ENCODE results near the gene FGFRL1. TPM values are rescaled to one million over a fixed set of nuclear protein-coding genes. Genes with fewer than 3 reads are reported as not detected.

FGFRL1 gene
- total and polyA plus RNA-seq, 2 of the 13 experiments (the other 11 are each of a cell fraction or from before 2014, with no cell fraction given), result 19.1 to 30.6 TPM

DNA sequence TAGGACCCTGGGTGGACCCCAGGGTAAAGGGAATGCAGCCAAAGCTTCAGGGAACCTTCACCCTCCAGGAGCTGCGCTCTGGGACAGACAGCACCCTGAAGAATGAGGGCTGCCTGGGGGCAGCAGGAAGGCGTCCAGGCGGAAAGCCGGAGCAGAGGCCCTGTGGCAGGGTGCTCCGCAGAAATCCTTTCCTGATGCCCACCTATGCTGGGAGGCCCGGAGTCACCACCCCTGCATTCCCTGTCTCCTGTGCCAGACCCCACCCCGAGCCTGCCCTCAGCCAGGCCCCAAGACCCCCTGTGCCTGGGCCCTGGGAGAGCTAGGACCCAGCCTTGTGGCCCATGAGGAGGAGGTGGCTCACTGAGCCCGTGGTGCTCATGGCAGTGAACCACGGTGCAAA, 36.8 kb upstream of the FGFRL1 start:
- in situ Hi-C loops (cut with HindIII; ENCODE audit: extremely low pct_ligation_motif_present, low pct_unique_long_range_greater_than_20kb) (no loop called here), intact Hi-C loops (cut with micrococcal nuclease; ENCODE audit: unreplicated experiment) (no loop called here)
- H3K79me2 ChIP-seq (ENCODE audit: insufficient read depth, low read length), result no peaks in the 10 kb centered on the region
- TF ChIP-seq PAF1 (CRISPR knock-in tag; IDR thresholded peaks at IDR 0.05) (no peak), ZBTB1 (CRISPR knock-in tag; IDR thresholded peaks at IDR 0.05; ENCODE audit: borderline replicate concordance) (no peak), MAFG (CRISPR knock-in tag; IDR thresholded peaks at IDR 0.05) (no peak), ADNP (CRISPR knock-in tag; IDR thresholded peaks at IDR 0.05) (no peak), ZNF460 (CRISPR knock-in tag; IDR thresholded peaks at IDR 0.05; ENCODE audit: borderline replicate concordance) (no peak), FOXA1 (IDR thresholded peaks at IDR 0.05) (no peak), FOXA1 (CRISPR knock-in tag; IDR thresholded peaks at IDR 0.05) (no peak), ZNF549 (CRISPR knock-in tag; IDR thresholded peaks at IDR 0.05) (no peak), AGO1 (IDR thresholded peaks at IDR 0.05; ENCODE audit: low read depth, low read length, poor library complexity, severe bottlenecking) (no peak), MAZ (IDR thresholded peaks at IDR 0.05; ENCODE audit: borderline replicate concordance, low read depth, low read length) (no peak), MAZ (CRISPR knock-in tag; IDR thresholded peaks at IDR 0.05; ENCODE audit: low read depth) (no peak), POGK (CRISPR knock-in tag; conservative IDR thresholded peaks at IDR 0.05) (no peak), DPF2 (CRISPR knock-in tag; IDR thresholded peaks at IDR 0.05; ENCODE audit: borderline replicate concordance, low read depth) (no peak), ZNF781 (CRISPR knock-in tag; IDR thresholded peaks at IDR 0.05; ENCODE audit: borderline replicate concordance, not compliant biosample characterization) (no peak), ZNF558 (CRISPR knock-in tag; IDR thresholded peaks at IDR 0.05; ENCODE audit: borderline replicate concordance) (no peak)
- TF ChIP-seq, protein P1, sequence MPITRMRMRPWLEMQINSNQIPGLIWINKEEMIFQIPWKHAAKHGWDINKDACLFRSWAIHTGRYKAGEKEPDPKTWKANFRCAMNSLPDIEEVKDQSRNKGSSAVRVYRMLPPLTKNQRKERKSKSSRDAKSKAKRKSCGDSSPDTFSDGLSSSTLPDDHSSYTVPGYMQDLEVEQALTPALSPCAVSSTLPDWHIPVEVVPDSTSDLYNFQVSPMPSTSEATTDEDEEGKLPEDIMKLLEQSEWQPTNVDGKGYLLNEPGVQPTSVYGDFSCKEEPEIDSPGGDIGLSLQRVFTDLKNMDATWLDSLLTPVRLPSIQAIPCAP (CRISPR knock-in tag; IDR thresholded peaks at IDR 0.05; ENCODE audit: low read depth), result no peak
- TF ChIP-seq, protein P2, sequence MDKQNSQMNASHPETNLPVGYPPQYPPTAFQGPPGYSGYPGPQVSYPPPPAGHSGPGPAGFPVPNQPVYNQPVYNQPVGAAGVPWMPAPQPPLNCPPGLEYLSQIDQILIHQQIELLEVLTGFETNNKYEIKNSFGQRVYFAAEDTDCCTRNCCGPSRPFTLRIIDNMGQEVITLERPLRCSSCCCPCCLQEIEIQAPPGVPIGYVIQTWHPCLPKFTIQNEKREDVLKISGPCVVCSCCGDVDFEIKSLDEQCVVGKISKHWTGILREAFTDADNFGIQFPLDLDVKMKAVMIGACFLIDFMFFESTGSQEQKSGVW (CRISPR knock-in tag; IDR thresholded peaks at IDR 0.05; ENCODE audit: borderline replicate concordance), result no peak
- TF ChIP-seq, protein P3, sequence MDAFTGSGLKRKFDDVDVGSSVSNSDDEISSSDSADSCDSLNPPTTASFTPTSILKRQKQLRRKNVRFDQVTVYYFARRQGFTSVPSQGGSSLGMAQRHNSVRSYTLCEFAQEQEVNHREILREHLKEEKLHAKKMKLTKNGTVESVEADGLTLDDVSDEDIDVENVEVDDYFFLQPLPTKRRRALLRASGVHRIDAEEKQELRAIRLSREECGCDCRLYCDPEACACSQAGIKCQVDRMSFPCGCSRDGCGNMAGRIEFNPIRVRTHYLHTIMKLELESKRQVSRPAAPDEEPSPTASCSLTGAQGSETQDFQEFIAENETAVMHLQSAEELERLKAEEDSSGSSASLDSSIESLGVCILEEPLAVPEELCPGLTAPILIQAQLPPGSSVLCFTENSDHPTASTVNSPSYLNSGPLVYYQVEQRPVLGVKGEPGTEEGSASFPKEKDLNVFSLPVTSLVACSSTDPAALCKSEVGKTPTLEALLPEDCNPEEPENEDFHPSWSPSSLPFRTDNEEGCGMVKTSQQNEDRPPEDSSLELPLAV (CRISPR knock-in tag; conservative IDR thresholded peaks at IDR 0.05; ENCODE audit: low read depth), result no peak
- CTCF ChIA-PET (ENCODE audit: low intra/inter-chr PET ratio, low total read pairs), result no interaction called here
- peaks cover 29% of the 10 kb centered on the region for H3K4me1 ChIP-seq (ENCODE audit: insufficient read depth, low read length)
- H3K9me3 ChIP-seq (ENCODE audit: low read length), result no peaks in the 10 kb centered on the region
- WGBS (ENCODE audit: low lambda C conversion rate), result 8% methylated on average over 2 of the region's 9 CpGs
- no peak overlapping the region for H3K27ac ChIP-seq (ENCODE audit: extremely low read length, insufficient read depth, low read length)
- no TSS peak for BruUV-seq (replicated peaks)
- H3K4me3 ChIP-seq (replicated peaks in 1 of 3; ENCODE audit: insufficient read depth in 1 of 3, low read depth in 2 of 3, low read length in 3 of 3), result no peak overlapping the region
- no peak overlapping the region for H3K9ac ChIP-seq (ENCODE audit: insufficient read depth, low read depth, low read length)
- no peak for DNase-seq (ENCODE audit: low spot score)
- H3K36me3 ChIP-seq (replicated peaks in 1 of 2; ENCODE audit: control insufficient read depth in 1 of 2, insufficient read depth in 2 of 2, low read length in 2 of 2), result no peaks in the 10 kb centered on the region
- peaks cover 0 to 3% of the 10 kb centered on the region in 2 experiments; a peak in 3 of 5 replicates for H3K27me3 ChIP-seq (ENCODE audit: control insufficient read depth in 1 of 2, insufficient read depth in 2 of 2, low read length in 2 of 2)
- H4K20me1 ChIP-seq (ENCODE audit: insufficient read depth, low read length), result peaks cover 3% of the 10 kb centered on the region; the same call in 1 of the 2 replicates
- no peak for ATAC-seq
- no peak overlapping the region for H3K4me2 ChIP-seq (ENCODE audit: low read depth, low read length)
- H2AFZ ChIP-seq (ENCODE audit: low read length), result no peak overlapping the region
- FAIRE-seq, result no peak
- POLR2A ChIA-PET, result interaction anchor here (0.9 kb wide), 2 partner anchors 10 to 12 kb away, joined by 3 read pairs; partner anchors contain the start of gene IDUA

Measured in HepG2 (cell line).